Tibial artery (tissue), 4 donors: Measurements from ENCODE around the gene RAE1.

Source experiments
- DNase-seq, 2 donors: peaks; one replicate each; pipeline ENCODE4 v3.0.0-alpha.2; 2019
- H3K27ac ChIP-seq, 2 donors: fragments of 200-600 bp; sonication (generic) in 1 of 2; 1 replicate in 1 of 2; 2 replicates in 1 of 2; pipeline ENCODE4 v1.5.1; 2018 to 2019; ENCODE audit warnings: mild to moderate bottlenecking in 1 of 2
- H3K27me3 ChIP-seq, 2 donors: fragments of 200-600 bp; sonication (generic) in 1 of 2; one replicate each; pipeline versions ENCODE4 v1.5.1 to v1.6.0; 2016 to 2019
- H3K36me3 ChIP-seq, 3 donors: fragments of 200-600 bp; sonication (generic) in 2 of 3; one replicate each; pipeline ENCODE4 v1.5.1; 2016 to 2019; ENCODE audit warnings: mild to moderate bottlenecking in 2 of 3
- H3K4me1 ChIP-seq, 4 donors: fragments of 200-600 bp; sonication (generic) in 2 of 4; 1 replicate in 3 of 4; 2 replicates in 1 of 4; pipeline ENCODE4 v1.5.1; 2016 to 2019
- H3K4me3 ChIP-seq, 2 donors: fragments of 200-600 bp; sonication (generic) in 1 of 2; 1 replicate in 1 of 2; 2 replicates in 1 of 2; pipeline ENCODE4 v1.5.1; 2018 to 2019; ENCODE audit warnings: mild to moderate bottlenecking in 2 of 2
- H3K9me3 ChIP-seq, 3 donors: fragments of 200-600 bp; sonication (generic) in 1 of 3; one replicate each; pipeline ENCODE4 v1.5.1; 2016 to 2019
- CTCF ChIP-seq, 2 experiments: fragments of 200-600 bp in 1 of 2; fragments of 450-650 bp in 1 of 2; IDR thresholded peaks; one replicate each; pipeline ENCODE4 v1.5.1; 2017 to 2019; ENCODE audit warnings: antibody characterized with exemption in 2 of 2, mild to moderate bottlenecking in 1 of 2, moderate library complexity in 1 of 2
- intact Hi-C: fragments of 100-400 bp; cut with DNase I; formaldehyde crosslinking; loops from one replicate; pipeline ENCODE4 v1.15.0; 2023; ENCODE audit warnings: low total_unique reads

RAE1 gene

GRCh38 chr20:57378646-57379262 lies 27.7 kb downstream of the RAE1 start:
- Histone ChIP-seq H3K4me3 (no peak overlapping the region), H3K9me3 (no peaks in the 10 kb centered on the region), H3K27me3 (no peaks in the 10 kb centered on the region), H3K27ac (no peak overlapping the region), H3K36me3 (peaks cover 25 to 72% (median 50%) of the 10 kb centered on the region in 3 donors), H3K4me1 (no peaks in the 10 kb centered on the region)
- DNase-seq = no peak
- intact Hi-C loops = loop anchor here (5.0 kb wide), 1 partner anchor 214 kb away; no protein-coding TSS in a partner anchor
- TF ChIP-seq CTCF (IDR thresholded peaks at IDR 0.05) = no peak

- Histone ChIP-seq H3K27ac (no peak overlapping the region), H3K4me3 (no peak overlapping the region), H3K9me3 (no peaks in the 10 kb centered on the region), H3K27me3 (no peaks in the 10 kb centered on the region), H3K36me3 (peaks cover 20 to 71% (median 45%) of the 10 kb centered on the region in 3 donors), H3K4me1 (no peaks in the 10 kb centered on the region)
- TF ChIP-seq CTCF (IDR thresholded peaks at IDR 0.05) = no peak
- DNase-seq = no peak
- intact Hi-C loops = loop anchor here (5.0 kb wide), 1 partner anchor 213 kb away; no protein-coding TSS in a partner anchor
These were observed 28.2 kb downstream of the RAE1 start for GRCh38 chr20:57379263-57379647.

- no peaks in the 10 kb centered on the region for H3K4me1 ChIP-seq
- no peaks in the 10 kb centered on the region for H3K9me3 ChIP-seq
- no peak overlapping the region for H3K27ac ChIP-seq
- H3K27me3 ChIP-seq = no peaks in the 10 kb centered on the region
- peaks cover 15 to 66% (median 36%) of the 10 kb centered on the region in 3 donors for H3K36me3 ChIP-seq
- no peak overlapping the region for H3K4me3 ChIP-seq
- DNase-seq = no peak
- TF ChIP-seq CTCF (IDR thresholded peaks at IDR 0.05) = no peak
- intact Hi-C loops = loop anchor here (10.0 kb wide), 1 partner anchor 835 kb away; no protein-coding TSS in a partner anchor
These were observed 29.2 kb downstream of the RAE1 start for GRCh38 chr20:57380081-57380750.

GRCh38 chr20:57381596-57382503 lies 30.8 kb downstream of the RAE1 start:
- Histone ChIP-seq H3K36me3 (peaks cover 15 to 59% (median 22%) of the 10 kb centered on the region in 3 donors), H3K27me3 (no peaks in the 10 kb centered on the region), H3K4me3 (no peak overlapping the region), H3K9me3 (no peaks in the 10 kb centered on the region), H3K27ac (no peak overlapping the region), H3K4me1 (no peaks in the 10 kb centered on the region)
- peak; percentile 82 to 86 for DNase-seq
- peak; percentile 91 to 94 for TF ChIP-seq CTCF (IDR thresholded peaks at IDR 0.05)
- intact Hi-C loops = loop anchor here (1.0 to 10.0 kb wide), 2 partner anchors 111 to 833 kb away; no protein-coding TSS in a partner anchor

- no peak for TF ChIP-seq CTCF (IDR thresholded peaks at IDR 0.05)
- DNase-seq = no peak
- H3K27me3 ChIP-seq = no peaks in the 10 kb centered on the region
- no peaks in the 10 kb centered on the region for H3K4me1 ChIP-seq
- peaks cover 15 to 53% (median 22%) of the 10 kb centered on the region in 3 donors for H3K36me3 ChIP-seq
- no peak overlapping the region for H3K4me3 ChIP-seq
- intact Hi-C loops = loop anchor here (10.0 kb wide), 1 partner anchor 832 kb away; no protein-coding TSS in a partner anchor
- no peaks in the 10 kb centered on the region for H3K9me3 ChIP-seq
- no peak overlapping the region for H3K27ac ChIP-seq
These were observed 31.5 kb downstream of the RAE1 start for GRCh38 chr20:57382516-57382915.
